C4-2B (cell line): ENCODE measurements around the gene SIRT4.

Experiments used
- CTCF ChIP-seq: fragments of 450-650 bp; conservative IDR thresholded peaks from 2 replicates; pipeline ENCODE4 v1.5.1; 2017; ENCODE audit warnings: mild to moderate bottlenecking
- ZFX ChIP-seq: fragments of 450-650 bp; IDR thresholded peaks from 2 replicates; pipeline ENCODE4 v1.6.1; 2017

GRCh38 chr12:120257041-120257821 lies 44.9 kb upstream of the SIRT4 start:
- TF ChIP-seq CTCF (no peak), ZFX (no peak)
